Calu3 (cell line): ENCODE measurements around the gene YWHAH. TPM values are rescaled to one million over a fixed set of nuclear protein-coding genes. Genes with fewer than 3 reads are reported as not detected.

Source experiments
- BruUV-seq: library from RNA; stranded (reverse); fragments of 400-500 nt; replicated peaks from 2 replicates; lab custom pipeline; 2021; lab: Mats Ljungman, UMichigan
- CTCF ChIA-PET: fragments of 300-600 bp; sonication (Branson Sonifier 250); formaldehyde crosslinking; loops from one replicate; lab custom pipeline; 2022; ENCODE audit warnings: antibody characterized with exemption; lab: Charles Lee
- DNase-seq: peaks from one replicate; pipeline ENCODE4 v3.0.0; 2022
- H3K27ac Mint-ChIP-seq: one replicate; pipeline ENCODE4 v1.8.0; 2022; ENCODE audit warnings: mixed read lengths; ENCODE audit not compliant: unreplicated experiment
- H3K27me3 Mint-ChIP-seq: one replicate; pipeline ENCODE4 v1.8.0; 2022; ENCODE audit warnings: mixed read lengths; ENCODE audit not compliant: unreplicated experiment
- H3K36me3 Mint-ChIP-seq: one replicate; pipeline ENCODE4 v1.8.0; 2022; ENCODE audit warnings: mild to moderate bottlenecking, moderate library complexity, mixed read lengths; ENCODE audit not compliant: insufficient read depth, unreplicated experiment
- H3K4me1 Mint-ChIP-seq: one replicate; pipeline ENCODE4 v1.8.0; 2022; ENCODE audit warnings: mild to moderate bottlenecking, low read depth, mixed read lengths; ENCODE audit not compliant: unreplicated experiment
- H3K4me3 Mint-ChIP-seq: one replicate; pipeline ENCODE4 v1.8.0; 2022; ENCODE audit warnings: mild to moderate bottlenecking, low read depth, moderate library complexity, mixed read lengths; ENCODE audit not compliant: unreplicated experiment
- H3K9me3 Mint-ChIP-seq: one replicate; pipeline ENCODE4 v1.8.0; 2022; ENCODE audit warnings: low read depth, mixed read lengths; ENCODE audit not compliant: unreplicated experiment
- CTCF ChIP-seq: fragments of 200-600 bp; IDR thresholded peaks from one replicate; pipeline ENCODE4 v1.8.0; 2022; ENCODE audit warnings: antibody characterized with exemption; ENCODE audit not compliant: unreplicated experiment
- intact Hi-C: fragments of 100-400 bp; cut with micrococcal nuclease; formaldehyde crosslinking; loops from one replicate; pipeline ENCODE4 v1.10.0; 2022; ENCODE audit not compliant: unreplicated experiment
- total RNA-seq: library from RNA; stranded (reverse); gene quantifications from 2 replicates; pipeline ENCODE4 v1.2.3, GENCODE V29; 2022

YWHAH gene
- total RNA-seq, 1 experiment from 2014 or later = 197 TPM

- H3K27ac Mint-ChIP-seq = no peak overlapping the region
- CTCF ChIA-PET = no interaction called here
- no peaks in the 10 kb centered on the region for H3K27me3 Mint-ChIP-seq
- DNase-seq = no peak
- H3K4me3 Mint-ChIP-seq = no peak overlapping the region
- H3K4me1 Mint-ChIP-seq = no peaks in the 10 kb centered on the region
- BruUV-seq = no TSS peak
- no peak for TF ChIP-seq CTCF
- peaks cover 5% of the 10 kb centered on the region for H3K36me3 Mint-ChIP-seq
- intact Hi-C loops = no loop called here
- H3K9me3 Mint-ChIP-seq = no peaks in the 10 kb centered on the region
Observed at GRCh38 chr22:31909977-31910376, 34.4 kb upstream of the YWHAH start.

GRCh38 chr22:31911565-31912406, 32.5 kb upstream of the YWHAH start:
- intact Hi-C loops = no loop called here
- H3K4me1 Mint-ChIP-seq = no peaks in the 10 kb centered on the region
- H3K27ac Mint-ChIP-seq = no peak overlapping the region
- H3K27me3 Mint-ChIP-seq = no peaks in the 10 kb centered on the region
- H3K36me3 Mint-ChIP-seq = no peaks in the 10 kb centered on the region
- BruUV-seq = no TSS peak
- CTCF ChIA-PET = no interaction called here
- no peak overlapping the region for H3K4me3 Mint-ChIP-seq
- TF ChIP-seq CTCF = no peak
- no peaks in the 10 kb centered on the region for H3K9me3 Mint-ChIP-seq
- DNase-seq = no peak

GRCh38 chr22:31912407-31912743, 32.0 kb upstream of the YWHAH start:
- Mint-ChIP-seq H3K4me1 (no peaks in the 10 kb centered on the region), H3K36me3 (no peaks in the 10 kb centered on the region), H3K9me3 (no peaks in the 10 kb centered on the region), H3K27me3 (no peaks in the 10 kb centered on the region), H3K4me3 (no peak overlapping the region), H3K27ac (no peak overlapping the region)
- DNase-seq = no peak
- intact Hi-C loops = no loop called here
- CTCF ChIA-PET = interaction anchor here (0.7 kb wide), 1 partner anchor 230 kb away, joined by 7 read pairs; no protein-coding TSS in a partner anchor
- no TSS peak for BruUV-seq
- TF ChIP-seq CTCF = no peak

GRCh38 chr22:31915586-31915985, 28.7 kb upstream of the YWHAH start:
- Mint-ChIP-seq H3K9me3 (no peaks in the 10 kb centered on the region), H3K27me3 (no peaks in the 10 kb centered on the region), H3K4me1 (no peaks in the 10 kb centered on the region), H3K4me3 (no peak overlapping the region), H3K36me3 (no peaks in the 10 kb centered on the region), H3K27ac (no peak overlapping the region)
- intact Hi-C loops = no loop called here
- no TSS peak for BruUV-seq
- DNase-seq = no peak
- TF ChIP-seq CTCF = no peak
- CTCF ChIA-PET = interaction anchor here (0.6 kb wide), 1 partner anchor 21 kb away, joined by 3 read pairs; no protein-coding TSS in a partner anchor
